Esophagus muscularis mucosa (tissue), 3 donors: ENCODE results near the gene PYCARD.

Source experiments
- CTCF ChIP-seq, 3 experiments: fragments of 200-600 bp in 2 of 3; fragments of 450-650 bp in 1 of 3; sonication (generic) in 2 of 3; IDR thresholded peaks; one replicate each; pipeline ENCODE4 v1.5.1; 2017 to 2019; ENCODE audit warnings: antibody characterized with exemption in 3 of 3, mild to moderate bottlenecking in 2 of 3, moderate library complexity in 1 of 3
- POLR2A ChIP-seq: fragments of 450-650 bp; IDR thresholded peaks from one replicate; pipeline ENCODE4 v1.6.1; 2017; ENCODE audit warnings: antibody characterized with exemption, moderate library complexity, mild to moderate bottlenecking, low read depth
- POLR2AphosphoS5 ChIP-seq, 2 donors: sonication (generic); formaldehyde crosslinking; IDR thresholded peaks; one replicate each; pipeline ENCODE4 v1.6.1; 2017; ENCODE audit warnings: antibody characterized with exemption in 2 of 2

GRCh38 chr16:31190061-31190460 is 12.5 kb downstream of the PYCARD start:
- TF ChIP-seq CTCF (IDR thresholded peaks at IDR 0.05) (no peak), POLR2A (no peak), POLR2AphosphoS5 (IDR thresholded peaks at IDR 0.05) (no peak)
